RPMI7951 (cell line): ENCODE data around the gene NSMF. TPM values are rescaled to one million over a fixed set of nuclear protein-coding genes. Genes with fewer than 3 reads are reported as not detected.
"Not testable (repeated sequence)": the region's sequence is repeated elsewhere in the genome, so short reads cannot be mapped to it uniquely, and the experiment has no call there.

Source experiments
- DNase-seq: peaks from one replicate; pipeline ENCODE4 v3.0.0-alpha.2; 2012; ENCODE audit warnings: low read depth
- total RNA-seq: library from RNA; depleted of rRNA; stranded (reverse); fragments of >200 nt; shearing (Covaris generic); gene quantifications from 2 replicates; pipeline ENCODE4 v1.2.3, GENCODE V29; 2014

The NSMF gene
- total RNA-seq, 1 experiment from 2014 or later, result 11.9 TPM

DNA sequence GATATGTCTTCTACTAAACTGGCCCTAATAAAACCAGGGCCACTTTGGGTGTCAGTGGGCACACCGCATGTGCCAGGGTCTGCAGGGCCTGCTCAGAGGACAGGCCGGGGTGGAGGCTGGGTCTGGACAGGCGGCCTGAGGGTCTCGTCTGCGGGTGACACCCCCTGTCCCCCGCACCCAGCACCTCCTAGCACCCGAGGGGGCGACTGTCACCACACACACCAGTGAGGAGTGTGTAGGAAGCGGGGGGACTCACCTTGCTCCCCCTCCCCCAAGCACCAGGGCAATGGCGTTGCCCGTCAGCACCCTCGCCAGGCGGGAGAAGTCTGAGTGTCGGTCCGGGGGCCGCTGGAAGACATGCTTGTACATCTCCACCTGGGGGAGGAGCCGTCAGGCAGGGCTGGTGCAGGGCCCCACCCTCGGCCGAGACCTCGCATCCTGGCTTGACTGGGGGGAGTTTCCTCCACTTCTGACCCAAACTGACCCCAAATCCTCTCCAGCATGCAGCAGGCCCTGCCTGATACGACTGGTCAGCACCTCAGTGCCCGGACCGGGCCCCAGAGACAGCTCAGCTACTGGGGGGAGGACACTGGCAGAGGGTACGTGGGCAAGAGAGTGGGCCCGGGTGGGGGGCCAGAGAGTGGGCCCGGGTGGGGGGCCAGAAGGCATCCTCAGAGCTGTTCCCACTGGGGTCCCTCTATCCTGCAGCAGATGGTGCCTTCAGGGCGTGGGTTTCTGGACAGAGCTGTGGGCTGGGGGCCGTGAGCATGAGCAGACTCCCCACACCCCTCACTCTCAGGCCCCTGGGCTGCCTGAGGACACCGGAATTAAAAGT, 18.9 kb upstream of the NSMF start:
- no peak for DNase-seq

DNA sequence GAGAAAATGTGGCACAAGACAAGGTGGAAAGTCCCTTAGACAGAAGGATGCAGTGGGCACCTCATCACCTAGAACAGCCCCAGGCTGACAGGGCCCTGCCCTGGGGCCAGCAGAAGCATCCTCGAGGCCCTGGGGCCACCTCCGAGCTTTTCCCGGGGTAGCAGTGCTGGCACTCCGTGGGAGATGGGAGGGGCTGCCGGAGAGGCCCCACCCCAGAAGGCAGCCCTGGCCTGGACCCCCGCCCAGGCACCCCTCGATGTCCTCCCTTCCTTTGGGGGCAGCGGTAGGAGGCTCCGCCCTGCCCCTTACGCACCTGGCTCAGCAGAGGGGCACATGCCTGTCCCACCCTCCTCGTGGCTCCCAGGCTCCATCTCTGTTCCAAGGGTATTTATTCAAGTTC, 17.7 kb upstream of the NSMF start:
- DNase-seq, result no peak

DNA sequence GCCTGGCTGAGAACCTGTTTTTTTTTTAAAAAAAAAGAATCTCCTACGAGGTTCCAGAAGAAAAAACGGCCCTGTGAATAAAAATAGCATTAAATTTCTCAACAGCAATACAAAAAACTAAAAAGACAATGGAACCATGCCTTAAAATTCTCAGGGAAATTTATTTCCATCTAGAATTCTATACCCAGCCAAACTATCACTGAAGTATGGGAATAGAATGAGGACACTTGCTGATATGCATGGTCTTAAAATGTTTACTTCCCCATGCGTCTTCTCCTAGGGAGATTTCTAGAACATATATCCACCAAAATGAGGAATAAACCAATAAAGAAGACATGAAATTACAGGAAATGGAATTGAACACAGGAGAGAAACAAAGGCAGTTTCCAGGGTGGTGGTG, 16.5 kb upstream of the NSMF start:
- DNase-seq, result no peak

DNA sequence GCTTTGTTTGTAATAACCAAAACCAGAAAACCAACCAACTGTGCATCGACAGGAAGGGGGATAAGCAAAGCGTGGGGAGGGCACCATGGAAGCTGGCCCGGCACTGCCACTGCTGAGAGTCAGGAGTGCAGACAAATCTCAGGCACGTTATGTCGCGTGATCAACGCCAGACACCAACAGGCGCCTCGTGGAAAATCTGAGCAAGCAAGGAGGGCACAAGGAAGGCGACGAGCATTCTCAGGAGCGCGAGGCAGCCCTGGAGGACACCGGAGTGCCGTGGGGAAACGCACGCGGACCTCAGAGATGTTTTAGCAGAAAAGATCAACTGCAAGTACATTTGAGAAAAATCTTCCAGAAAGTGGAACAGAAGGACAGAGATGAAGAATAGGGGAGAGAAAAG, 15.1 kb upstream of the NSMF start:
- no peak for DNase-seq

DNA sequence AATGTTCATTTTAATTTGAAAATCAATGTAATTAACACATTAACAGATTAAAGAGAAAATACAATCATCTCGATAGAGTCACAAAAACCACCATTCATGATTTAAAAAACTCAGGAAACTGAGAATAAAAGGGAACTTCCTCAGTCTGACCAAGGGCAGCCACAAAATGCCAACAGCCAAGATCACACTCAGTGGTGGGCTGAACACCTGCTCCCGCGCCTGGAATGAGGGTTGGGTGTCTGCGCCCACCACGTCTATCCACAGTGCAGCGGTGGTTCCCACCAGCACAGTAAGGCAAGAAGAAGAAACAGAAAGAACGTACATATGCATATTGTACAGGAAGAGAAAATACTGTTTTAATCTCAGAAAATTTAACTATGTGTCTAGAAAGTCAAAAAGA, 11.7 kb upstream of the NSMF start:
- no peak for DNase-seq

DNA sequence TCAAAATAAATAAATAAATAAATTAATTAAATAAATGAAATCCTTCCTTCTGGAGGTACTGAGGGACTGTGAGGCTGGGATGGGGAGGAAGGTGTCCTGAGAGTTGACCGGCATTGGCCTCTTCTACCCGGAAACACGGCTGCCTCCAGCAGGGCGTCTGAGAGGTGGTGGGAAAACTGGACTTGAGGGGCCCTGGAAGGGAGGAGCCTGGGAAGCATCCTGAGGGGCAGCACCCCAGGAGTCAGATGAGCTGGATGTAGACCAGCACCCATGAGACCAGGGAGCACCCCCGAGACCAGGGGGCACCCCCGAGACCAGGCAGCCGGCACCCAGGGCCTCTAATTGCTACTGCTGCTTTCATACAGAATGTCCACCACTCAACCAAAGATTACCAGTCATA, 8.8 kb upstream of the NSMF start:
- DNase-seq, result no peak

DNA sequence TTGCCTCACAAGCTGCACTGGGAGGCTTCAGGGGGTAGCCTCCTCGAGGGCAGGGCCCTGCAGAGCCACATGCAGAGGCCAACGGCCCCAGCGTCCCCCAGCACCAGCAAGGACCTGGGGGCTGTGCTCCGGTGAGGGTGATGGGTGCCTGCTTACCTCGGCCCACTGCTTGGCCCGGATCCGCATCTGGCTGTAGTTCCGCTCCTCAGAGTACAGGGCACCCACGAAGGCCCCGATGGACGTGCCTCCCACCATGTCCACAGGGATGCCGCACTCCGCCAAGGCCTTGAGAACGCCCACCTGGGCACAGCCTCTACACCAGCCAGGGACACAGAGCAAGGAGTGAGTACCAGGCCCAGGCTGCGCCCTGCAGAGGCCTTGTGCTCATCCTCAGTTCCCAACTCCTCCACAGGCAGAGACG, 8.0 kb upstream of the NSMF start:
- no peak for DNase-seq

DNA sequence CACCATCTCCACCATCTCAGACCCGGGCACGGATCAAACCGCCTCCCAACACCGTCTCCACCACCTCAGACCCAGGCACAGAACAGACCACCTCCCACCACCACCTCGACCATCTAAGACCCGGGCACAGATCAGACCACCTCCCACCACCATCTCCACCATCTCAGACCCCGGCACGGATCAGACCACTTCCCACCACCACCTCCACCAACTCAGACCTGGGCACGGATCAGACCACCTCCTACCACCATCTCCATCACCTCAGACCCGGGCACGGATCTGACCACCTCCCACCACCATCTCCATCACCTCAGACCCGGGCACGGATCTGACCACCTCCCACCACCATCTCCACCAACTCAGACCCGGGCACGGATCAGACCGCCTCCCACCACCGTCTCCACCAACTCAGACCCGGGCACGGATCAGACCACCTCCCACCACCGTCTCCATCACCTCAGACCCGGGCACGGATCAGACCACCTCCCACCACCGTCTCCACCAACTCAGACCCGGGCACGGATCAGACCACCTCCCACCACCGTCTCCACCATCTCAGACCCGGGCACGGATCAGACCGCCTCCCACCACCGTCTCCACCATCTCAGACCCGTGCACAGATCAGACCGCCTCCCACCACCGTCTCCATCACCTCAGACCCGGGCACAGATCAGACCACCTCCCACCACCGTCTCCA, 7.4 kb upstream of the NSMF start:
- DNase-seq, result not testable (repeated sequence)

DNA sequence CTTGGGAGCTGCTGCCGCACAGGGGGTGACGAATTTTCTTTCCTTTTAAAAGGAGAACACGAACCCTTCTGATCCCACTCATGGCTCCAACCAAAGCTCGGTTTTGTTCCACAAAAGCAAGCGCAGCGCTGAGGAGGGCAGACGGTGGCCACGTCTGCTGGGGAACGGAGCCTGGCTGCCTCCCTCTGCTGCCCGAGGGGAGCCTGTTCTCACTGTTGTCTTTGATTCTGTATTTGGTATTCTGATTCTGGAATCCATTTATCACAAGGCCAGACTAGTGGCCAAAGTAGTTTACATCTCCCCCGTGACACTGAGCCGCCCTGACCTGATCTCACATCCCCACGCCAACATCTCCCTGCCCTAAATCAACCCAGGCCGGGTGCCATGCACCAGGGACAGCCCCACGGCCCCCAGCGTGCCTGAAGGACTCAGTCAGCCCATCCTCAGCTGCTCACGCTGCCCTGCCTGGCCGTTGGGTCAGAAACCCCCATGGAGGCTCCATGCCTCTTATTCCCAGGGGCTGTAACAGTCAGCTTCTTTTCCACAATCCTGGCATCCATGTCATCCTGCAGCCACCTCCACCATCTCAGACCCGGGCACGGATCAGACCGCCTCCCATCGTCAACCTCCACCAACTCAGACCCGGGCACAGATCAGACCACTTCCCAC, 6.7 kb upstream of the NSMF start:
- DNase-seq, result no peak

DNA sequence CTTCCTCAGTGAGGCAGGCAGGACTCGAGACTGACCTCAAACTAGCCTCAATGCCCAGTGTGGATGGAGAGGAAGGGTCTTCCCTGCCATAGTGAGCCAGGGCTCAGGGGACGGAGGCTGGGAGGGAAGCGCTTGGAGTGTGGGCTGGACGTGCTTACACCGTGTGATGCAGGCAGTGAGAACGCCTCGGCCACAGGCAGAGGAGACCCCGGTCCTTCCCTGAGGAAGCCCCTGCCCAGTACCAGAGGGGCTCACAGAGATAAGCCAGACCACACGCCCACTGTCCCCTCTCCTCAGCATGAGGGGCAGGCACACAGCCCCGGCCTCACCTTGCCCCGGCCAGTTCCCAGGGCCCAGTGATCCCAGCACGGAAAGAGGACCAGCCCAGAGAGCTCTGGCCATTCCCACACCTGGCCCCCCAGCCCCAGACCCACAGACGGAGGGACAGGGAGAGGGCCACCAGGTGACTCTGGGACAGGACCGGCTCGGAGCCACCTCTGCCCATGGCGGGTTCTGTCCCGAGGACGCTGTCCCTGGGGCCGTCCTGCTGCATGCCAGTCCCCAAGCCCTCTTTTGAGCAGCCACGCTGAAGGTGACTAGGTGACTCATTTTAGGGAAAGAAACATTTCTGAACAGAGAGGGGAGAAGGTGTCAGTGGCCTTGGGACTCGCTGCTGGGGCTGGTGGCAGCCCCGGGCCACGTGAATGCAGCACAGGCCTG, 6.0 kb upstream of the NSMF start:
- no peak for DNase-seq

DNA sequence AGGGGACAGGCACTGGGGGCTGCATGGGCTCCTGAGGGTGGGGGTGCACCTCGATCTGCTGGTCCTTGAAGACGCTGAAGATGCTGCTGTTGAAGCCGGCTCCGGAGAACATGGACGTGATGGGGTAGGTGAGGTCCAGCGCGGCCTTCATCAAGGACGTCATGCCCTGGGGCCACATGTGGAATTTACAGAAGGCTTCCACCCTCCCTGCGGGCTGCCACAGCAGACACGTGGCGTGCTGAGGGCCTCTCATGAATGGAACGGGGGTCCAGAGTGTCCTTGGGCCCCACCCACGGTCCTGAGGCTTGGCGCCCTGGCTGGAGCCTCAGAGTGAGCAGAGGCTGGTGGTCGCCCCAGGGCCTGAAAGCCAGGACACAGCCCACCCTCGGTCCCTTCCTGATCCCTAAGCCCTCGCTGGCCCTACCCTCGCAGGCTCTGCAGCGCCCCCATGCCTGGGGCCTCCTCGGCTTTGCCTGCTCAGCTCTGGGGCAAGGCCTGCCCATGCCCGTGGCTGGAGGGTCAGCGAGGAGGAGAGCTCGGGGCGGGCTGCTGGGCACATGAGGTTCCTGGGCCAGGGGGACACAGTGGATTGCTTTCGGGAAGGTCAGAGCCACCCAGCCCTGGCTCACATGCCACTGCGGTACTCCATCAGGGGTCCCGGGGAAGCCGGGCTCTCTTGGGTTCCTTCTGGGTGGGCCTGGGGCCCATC, 5.3 kb upstream of the NSMF start:
- DNase-seq, result no peak

DNA sequence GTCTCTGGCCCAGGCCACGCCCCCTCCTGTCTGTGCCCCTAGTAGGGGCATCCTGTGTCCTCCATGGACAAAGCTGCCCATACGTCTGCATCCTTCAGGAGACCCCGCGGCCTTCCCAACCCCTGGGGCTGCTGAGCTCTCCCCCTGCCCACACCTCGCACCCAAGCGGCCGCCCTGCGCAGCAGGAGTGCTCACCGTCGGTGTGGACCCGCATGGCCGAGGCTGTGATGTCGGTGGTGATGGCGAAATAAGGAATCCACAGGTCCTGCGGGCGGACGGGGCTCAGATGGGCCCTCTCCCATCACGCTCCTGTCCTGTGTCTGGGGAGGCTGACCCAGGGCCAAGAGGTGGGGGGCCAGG, 4.8 kb upstream of the NSMF start:
- DNase-seq, result no peak

DNA sequence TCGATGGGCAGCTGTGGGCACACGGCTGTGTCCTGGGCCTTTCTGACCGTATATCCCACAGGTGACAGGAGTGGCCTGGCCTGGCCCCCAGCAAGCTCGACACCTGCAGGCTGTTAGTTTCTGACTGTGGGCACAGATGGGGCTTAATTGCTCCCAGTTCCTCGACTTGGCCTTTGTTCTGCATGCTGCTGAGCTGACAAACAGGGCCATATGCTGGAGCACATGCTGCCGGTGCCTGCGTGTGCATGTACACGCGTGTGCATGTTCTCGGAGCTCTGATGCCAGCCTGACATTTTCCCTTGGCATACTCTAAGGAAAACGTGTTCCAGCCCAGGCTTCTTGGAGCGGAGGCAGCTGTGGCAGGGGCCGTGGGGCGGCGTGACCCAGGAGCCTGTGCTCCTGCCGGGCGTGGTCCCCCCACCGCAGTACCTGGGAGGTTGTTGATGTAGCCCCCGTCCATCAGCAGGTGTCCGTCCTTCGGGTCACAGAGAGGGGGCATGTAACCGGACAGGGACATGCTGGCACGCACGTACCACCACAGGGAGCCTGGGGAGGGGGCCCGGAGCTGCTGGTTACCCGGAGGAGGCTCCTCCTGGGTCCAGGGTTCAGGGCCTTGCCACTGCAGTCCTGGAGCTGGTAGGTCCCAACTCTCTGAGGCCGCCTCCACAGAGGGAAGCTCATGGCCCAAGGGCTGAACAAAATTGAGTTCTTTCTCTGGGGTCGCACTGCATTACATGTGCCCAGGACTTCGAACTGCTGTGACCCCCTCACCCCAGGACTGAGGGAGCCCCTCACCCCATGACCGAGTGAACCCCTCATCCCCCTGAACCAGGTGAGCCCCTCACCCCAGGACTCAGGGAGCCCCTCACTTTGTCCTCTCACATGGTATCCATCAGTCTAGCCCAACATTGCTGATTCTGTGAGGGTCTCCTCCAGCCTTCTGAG, 4.1 kb upstream of the NSMF start:
- DNase-seq, result no peak

DNA sequence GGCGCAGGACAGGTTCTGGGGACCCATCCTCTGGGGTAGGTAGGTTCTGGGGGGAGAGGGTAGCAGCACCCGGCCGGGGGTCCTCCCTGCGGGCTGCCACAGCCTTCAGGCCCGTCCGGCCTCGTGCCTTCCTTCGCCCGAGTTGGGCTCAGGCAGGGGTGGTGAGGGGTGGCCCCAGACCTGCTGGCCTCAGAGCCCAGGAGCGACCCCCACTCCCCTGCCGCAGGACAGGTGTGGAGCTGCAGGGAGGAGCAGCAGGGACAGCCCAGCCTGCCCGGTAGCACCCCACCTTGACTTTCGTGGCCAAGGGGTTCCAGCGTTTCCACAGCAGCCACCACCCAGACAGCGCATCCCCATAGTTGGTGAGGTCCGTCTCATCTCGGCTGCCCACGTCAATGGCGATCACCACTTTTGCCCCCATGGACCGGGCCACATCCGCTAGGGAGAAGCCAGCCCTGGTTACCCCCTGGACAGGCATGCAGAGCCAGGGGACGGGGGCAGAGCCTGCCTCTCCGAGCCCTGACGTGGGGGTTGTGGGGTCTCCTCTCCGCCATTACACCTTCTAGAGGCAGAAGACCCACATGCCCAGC, 3.4 kb upstream of the NSMF start:
- no peak for DNase-seq

DNA sequence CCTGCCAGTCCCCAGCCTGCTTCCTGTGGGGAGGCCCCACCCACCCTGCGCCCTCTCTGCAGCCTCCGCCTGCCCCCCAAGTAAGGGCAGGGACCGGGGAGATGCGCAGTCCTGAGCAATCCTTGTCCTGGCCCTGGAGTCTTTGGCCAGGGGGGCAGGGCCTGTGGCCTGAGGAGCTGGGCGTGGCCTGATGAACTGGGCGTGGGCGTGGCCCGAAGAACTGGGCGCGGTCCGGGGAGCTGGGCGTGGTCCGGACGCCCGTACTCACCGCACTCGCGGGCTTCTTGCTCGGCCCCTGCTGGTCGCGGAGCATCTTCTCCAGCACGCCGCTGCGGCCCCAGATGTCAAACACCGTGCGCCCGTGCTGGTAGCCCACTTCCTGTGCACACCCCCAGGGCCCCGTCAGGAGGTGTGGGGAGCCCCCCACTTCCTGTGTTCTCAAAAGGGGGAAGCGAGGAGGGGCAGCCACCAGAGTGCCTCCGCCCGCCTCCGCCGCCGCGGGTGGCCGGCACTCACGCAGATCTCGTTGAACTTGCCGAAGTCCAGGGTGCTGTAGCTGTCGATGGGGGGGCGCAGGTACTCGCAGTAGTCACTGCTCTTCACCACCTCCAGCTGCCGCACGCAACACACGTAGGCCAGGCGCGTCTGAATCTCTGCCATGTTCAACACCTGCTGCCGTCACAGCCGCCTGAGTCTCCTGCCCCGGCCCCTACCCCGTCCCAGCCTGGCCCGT, 2.7 kb upstream of the NSMF start:
- DNase-seq, result no peak

DNA sequence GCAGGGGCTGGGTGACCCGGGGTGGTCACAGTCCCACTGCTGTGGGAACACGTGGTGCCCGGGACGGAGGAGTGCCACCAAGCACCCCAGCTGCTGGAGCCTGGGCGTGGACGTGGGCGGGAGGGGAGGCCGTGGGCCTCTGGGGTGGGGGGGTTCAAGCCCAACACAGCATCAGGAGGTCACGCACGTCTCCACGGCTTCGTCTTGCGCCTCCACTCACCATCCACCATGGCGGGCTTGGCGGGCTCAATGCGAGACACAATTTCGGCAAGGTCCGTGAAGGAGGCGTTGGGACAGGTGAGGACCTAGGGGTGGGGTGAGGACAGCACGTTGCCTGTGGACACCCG, 2.2 kb upstream of the NSMF start:
- DNase-seq, result no peak

DNA sequence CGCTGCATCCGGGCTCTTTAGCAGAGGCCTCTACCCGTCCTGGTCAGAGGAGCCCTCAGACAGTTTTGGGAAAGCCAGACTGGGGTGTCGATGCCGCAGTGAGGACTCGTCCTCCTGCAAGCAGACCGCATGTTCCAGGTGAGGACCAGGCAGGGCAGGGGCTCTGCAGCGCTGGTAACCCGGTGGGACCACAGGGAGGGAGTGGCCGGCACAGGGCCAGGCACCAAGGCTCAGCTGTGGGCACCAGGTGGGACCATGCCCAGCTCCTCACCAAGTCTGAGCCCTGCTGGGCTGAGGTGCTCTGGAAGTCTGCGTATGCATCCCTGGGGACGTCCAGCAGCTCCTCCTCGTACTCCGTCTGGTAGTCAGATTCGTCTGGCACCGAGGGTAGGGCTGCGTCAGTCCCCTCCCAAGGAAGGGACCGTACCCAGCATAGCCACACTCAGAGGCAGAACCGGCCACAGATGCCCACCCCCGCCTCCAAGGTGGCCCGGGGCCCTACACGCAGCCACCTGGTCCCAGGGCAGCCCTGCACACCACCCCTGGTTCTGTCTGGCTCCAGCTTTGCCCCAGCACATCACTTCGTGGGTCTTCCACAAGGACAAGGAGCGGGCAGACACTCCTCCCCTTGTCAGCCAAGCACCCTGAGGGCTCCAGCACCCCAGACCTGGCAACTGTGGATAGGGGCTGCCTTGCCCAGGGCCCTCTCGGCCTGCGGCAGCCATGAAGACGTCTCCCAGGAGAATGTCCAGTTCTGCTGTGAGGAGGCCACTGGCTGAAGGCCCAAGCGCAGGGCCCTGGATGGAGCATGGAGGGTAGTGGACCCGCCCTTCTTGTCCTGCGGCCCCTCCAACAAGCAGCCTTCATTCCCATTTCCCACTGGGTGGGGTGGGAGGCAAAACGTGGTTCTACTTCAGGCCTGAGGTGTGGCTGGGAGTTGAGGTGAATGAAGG, 1.5 kb upstream of the NSMF start:
- DNase-seq, result no peak

DNA sequence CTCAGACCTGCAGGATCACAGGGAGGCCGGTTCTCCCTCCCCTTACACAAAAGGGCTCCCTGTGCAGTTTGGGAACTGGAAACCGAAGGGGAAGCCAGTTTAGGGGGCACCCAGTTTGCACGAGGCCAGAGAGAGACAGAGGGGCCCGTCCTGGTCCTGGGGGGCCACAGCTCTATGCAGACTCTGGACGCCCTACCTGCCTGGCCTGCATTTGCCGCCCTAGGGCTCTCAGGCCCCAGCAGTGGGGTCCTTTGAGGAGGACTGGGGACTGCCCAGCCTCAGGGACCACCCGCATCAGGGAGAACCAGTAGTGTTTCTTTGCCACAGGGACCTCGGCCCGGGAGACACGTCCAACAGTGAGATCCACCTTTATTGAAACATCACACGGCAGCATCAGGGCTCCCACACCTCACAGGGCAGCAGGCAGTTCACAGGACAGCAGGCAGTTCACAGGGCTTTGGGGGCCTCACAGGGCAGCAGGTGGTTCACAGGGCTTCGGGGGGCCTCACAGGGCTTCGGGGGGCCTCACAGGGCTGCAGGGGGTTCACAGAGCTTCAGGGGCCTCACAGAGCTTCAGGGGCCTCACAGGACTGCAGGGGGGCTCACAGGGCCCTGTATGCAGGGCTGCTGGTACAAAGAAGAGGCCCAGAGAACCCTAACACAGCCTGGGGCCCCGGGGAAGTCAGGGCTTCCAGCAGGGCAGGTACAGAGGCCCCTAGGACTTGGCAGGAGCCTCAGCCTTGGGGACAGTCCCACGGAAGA, 648 bp upstream of the NSMF start:
- DNase-seq, result no peak
